ENCODE measurements around the gene ARID5B.

The ARID5B gene

GRCh38 chr10:62031507-62031906 lies 130.0 kb downstream of the ARID5B start:
- no peak for TF ChIP-seq CTCF (IDR thresholded peaks at IDR 0.05; ENCODE audit: low read length, missing control alignments)
- no peak overlapping the region for H3K4me3 ChIP-seq (replicated peaks; ENCODE audit: low read depth, low read length)
- DNase-seq (ENCODE audit: low read depth): no peak

- TF ChIP-seq CTCF (IDR thresholded peaks at IDR 0.05; ENCODE audit: low read length, missing control alignments): no peak
- H3K4me3 ChIP-seq (replicated peaks; ENCODE audit: low read depth, low read length): no peak overlapping the region
- no peak for DNase-seq (ENCODE audit: low read depth)
Observed at GRCh38 chr10:62033125-62033524, 131.6 kb downstream of the ARID5B start.

- TF ChIP-seq CTCF (IDR thresholded peaks at IDR 0.05; ENCODE audit: low read length, missing control alignments): no peak
- H3K4me3 ChIP-seq (replicated peaks; ENCODE audit: low read depth, low read length): no peak overlapping the region
Observed at GRCh38 chr10:62034096-62034640, 132.7 kb downstream of the ARID5B start.

GRCh38 chr10:62036186-62037081 lies 134.9 kb downstream of the ARID5B start:
- no peak for DNase-seq (ENCODE audit: low read depth)
- no peak overlapping the region for H3K4me3 ChIP-seq (replicated peaks; ENCODE audit: low read depth, low read length)
- TF ChIP-seq CTCF (IDR thresholded peaks at IDR 0.05; ENCODE audit: low read length, missing control alignments): no peak

More at GRCh38 chr10:62034096-62034640, 132.7 kb downstream of the ARID5B start:
- no peak for DNase-seq (ENCODE audit: low read depth)

- H3K4me3 ChIP-seq (replicated peaks; ENCODE audit: low read depth, low read length): no peak overlapping the region
- no peak for TF ChIP-seq CTCF (IDR thresholded peaks at IDR 0.05; ENCODE audit: low read length, missing control alignments)
- peak; percentile 67 for DNase-seq (ENCODE audit: low read depth)
Observed at GRCh38 chr10:62037166-62037831, 135.8 kb downstream of the ARID5B start.

- no peak overlapping the region for H3K4me3 ChIP-seq (replicated peaks; ENCODE audit: low read depth, low read length)
- no peak for TF ChIP-seq CTCF (IDR thresholded peaks at IDR 0.05; ENCODE audit: low read length, missing control alignments)
- no peak for DNase-seq (ENCODE audit: low read depth)
Observed at GRCh38 chr10:62037890-62038608, 136.6 kb downstream of the ARID5B start.
